Activated gamma-delta T cell treated with Interleukin-2 at 50 U/mL for 16 hours (primary cell): ENCODE results near the gene ADARB2.

ENCODE experiments used
- DNase-seq: peaks from one replicate; pipeline ENCODE4 v3.0.0-alpha.2; 2020

The ADARB2 gene

DNA sequence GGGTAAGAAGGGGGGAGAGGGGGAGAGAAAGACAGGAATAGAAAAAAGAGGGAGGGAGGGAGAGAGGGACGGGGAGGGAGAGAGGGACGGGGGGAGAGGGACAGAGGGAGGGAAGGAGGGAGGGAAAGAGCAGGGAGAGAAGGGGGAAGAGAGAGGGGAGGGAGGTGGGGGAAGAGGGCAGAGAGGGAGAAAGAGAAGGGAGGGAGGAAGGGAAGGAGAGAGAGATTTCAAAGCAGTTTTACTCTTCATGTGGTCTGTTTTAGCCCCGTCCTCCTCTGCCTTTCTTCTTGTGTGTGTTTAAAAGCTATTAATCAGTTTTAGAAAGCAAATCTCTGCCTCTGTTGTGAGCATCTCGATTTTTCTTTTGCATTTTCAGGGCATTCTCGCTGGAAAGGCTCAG is 444.2 kb downstream of the ADARB2 start:
- DNase-seq, result no peak

DNA sequence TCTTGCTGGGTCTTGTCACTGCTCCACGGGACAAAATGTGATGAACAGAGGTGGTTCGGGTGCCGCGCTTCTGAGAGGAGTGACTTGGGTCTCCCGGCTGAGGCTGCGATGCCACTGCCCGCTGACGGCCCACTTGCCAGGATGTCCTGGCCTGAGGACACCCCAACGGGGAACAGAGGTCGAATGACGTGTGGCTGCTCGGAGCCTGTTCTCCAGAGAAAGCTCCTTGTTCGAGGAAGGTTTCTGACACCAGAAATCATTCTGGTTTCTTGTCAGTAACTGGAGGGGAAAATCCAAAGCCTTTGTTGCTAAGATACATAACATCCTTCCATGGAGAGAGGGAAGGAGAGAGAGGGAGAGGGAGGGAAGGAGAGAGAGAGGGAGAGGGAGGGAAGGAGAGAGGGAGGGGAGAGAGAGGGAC is 444.7 kb downstream of the ADARB2 start:
- DNase-seq, result no peak

DNA sequence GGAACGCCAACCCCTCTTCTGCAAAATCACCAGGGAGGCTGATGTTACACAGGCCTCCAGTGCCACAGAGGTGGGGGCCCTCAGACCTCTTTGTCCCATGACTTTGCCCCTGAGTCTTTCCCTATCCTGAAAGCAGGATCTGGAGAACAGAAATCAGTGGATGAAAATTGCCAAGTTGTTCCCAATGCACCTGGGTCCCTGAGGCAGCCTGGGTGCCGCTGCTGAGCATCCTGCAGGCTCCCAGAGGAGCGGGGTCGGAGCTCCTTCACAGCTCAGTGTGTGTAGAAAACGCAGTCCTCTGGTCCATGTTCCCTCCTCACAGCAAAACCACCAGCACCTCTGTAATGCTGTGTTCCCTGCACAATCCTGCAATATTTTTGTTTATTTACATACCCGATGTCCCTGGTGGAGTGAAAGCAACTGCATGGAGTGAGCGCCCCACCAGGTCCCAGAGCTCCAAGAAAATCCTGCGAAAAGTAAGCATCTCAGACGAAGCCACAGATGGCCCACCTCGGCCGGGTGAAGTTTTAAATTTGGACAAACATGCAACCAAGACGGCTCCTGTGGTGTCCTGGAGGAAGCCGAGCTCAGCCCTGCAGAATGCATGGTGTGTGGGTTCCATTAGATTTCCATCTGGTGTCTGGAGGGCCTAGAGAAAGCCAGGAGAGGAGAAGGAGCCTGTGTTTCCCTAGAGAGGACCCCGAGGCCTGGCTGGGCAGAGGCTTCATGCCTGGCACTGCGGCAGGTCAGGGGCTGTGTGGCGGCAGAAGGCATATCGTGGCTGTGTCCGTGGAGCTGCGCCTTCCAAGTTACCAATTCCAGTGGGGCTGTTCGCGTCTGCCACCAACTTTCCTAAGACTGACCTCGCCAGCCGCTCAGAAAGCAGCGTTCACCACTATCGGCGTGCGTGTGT is 445.9 kb downstream of the ADARB2 start:
- DNase-seq, result no peak

GRCh38 chr10:1290071-1290471 is 447.3 kb downstream of the ADARB2 start:
- DNase-seq, result no peak

DNA sequence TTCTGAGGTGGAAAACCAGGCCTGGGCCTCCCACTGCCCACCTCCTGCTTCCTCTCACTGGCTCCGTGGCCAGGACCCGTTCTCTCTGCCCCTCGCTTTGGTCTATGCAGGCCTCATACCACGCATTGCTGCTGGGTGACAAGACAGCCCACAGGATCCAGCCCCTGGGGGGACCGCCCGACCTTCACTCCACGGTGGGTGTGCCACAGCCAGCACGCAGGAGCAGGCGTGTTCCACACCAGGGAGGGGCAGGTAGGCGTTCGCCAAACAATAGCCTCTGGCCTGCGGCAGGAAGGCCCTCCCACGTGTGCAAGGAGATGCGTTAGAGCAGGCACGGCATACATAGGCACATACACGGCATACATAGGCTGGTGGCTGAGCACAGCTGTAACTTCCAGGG is 447.7 kb downstream of the ADARB2 start:
- no peak for DNase-seq

- no peak for DNase-seq
Observed at GRCh38 chr10:1287971-1288401, 449.3 kb downstream of the ADARB2 start.

GRCh38 chr10:1287487-1287886 is 449.8 kb downstream of the ADARB2 start:
- no peak for DNase-seq

DNA sequence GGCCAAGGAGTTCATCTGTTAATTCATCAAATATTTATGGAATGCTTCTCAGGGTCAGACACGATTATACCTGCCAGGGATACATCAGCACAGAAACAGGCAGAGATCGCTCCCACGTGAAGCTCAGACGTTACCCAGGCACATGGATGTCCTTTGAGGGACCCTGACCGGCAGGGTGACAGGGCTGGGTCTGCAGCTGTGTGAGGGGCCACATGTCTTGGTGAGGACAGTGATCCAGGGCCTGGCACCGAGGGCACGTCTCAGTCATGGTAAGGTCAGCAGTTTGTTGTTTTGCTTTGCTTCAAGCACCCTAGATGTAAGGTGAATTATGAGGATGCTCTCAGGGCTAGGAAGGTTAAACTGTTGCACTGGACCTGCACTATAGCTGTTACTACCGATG is 453.2 kb downstream of the ADARB2 start:
- no peak for DNase-seq

- no peak for DNase-seq
Observed at GRCh38 chr10:1281405-1281782, 455.9 kb downstream of the ADARB2 start.

DNA sequence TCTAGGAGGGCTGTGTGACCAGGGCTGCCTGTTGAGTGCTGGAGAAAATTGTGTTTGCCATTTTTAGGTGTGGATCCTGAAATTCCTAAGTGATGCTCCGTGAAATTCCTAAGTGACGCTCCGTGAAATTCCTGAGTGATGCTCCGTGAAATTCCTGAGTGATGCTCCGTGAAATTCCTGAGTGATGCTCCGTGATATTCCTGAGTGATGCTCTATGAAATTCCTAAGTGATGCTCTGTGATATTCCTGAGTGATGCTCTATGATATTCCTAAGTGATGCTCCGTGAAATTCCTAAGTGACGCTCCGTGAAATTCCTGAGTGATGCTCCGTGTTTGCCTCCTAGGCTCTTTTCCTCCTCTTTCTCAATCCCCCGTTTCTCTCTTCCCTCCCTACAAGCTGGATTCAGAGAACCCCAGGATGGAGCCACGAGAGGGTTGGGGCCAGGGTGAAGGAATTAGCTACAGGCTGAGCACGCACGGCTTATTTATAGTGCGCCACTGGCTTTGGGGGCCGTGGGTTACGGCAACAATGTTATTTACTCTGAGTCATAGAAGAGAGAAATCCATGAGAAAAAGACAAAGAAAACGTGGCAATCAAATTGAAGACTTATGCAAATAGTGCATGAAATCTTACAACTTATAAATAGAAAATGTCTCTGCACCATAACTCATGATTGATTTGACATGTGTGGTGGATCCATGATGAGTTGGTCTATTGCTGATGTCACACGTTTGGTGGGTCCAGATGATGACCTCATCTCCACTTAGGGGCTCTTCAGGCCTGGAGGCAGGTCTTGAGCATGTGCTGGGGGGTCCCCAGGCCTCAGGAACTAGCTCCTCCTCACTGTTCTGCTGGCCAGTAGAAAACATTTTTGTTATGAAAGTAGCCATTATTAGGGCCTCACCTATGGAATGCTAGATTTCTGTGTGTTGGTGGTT is 456.6 kb downstream of the ADARB2 start:
- DNase-seq, result no peak

- no peak for DNase-seq
Observed at GRCh38 chr10:1278306-1278705, 459.0 kb downstream of the ADARB2 start.

DNA sequence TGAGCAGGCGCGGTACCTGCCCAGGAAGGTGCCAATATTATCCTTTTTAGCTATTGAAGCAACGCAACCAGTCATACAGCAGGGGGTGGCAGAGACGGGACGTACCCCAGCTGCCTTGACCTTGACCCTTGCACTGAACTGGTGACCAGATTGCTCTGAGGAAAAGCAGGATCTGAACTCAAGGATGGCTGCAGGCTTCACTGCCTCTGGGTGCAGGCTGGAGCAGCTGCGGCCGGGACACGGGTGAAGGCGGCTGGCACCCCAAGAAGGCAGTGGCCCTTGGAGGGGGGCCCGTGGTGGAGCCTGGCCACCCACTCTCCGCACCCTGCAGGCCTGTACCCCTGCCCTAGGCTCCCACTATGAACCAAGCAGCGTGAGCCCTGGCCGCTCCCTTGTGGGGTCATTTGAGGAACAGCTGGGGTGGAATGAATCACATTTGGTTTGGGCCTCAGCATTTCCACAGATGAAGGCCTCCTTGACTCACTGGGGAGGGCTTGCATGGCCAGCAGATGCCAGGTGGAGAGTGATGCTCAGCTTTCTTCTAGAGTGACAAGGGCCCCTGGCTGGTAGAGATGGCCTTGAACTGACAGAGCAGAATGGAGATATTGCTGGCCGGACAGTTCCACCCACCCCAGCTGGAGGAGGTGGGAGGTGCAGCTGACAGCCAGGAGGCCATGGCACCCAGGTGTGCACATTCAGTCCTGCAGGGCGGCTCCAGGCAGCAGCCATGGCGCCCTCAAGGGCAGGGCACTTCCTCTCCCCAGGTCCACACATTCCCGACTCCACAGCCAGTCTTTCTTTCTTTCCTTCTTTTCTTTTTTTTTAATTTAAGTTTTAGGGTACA is 462.4 kb downstream of the ADARB2 start:
- DNase-seq, result no peak

- DNase-seq, result no peak
Observed at GRCh38 chr10:1274111-1274661, 463.1 kb downstream of the ADARB2 start.

GRCh38 chr10:1273372-1274105 is 463.8 kb downstream of the ADARB2 start:
- DNase-seq, result no peak

DNA sequence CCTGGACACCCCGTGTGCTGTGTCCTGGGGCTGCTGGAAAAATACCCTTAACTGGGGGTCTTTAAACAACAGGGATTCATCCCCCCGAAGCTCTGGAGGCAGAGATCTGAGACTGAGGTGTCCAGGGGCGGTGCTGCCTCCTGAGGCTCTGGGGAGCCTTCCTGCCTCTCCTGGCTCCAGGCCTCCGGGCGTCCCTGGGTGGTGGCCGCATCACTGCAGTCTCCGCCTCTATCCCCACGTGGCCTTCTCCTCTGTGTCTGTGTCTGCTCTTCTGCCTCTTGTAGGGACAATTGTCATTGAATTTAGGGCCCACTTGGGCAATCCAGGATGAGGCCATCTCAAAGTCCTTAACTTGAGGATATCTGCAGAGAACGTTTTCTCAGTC is 464.6 kb downstream of the ADARB2 start:
- DNase-seq, result no peak

GRCh38 chr10:1272079-1272776 is 465.1 kb downstream of the ADARB2 start:
- no peak for DNase-seq

- DNase-seq, result no peak
Observed at GRCh38 chr10:1270906-1271305, 466.4 kb downstream of the ADARB2 start.

DNA sequence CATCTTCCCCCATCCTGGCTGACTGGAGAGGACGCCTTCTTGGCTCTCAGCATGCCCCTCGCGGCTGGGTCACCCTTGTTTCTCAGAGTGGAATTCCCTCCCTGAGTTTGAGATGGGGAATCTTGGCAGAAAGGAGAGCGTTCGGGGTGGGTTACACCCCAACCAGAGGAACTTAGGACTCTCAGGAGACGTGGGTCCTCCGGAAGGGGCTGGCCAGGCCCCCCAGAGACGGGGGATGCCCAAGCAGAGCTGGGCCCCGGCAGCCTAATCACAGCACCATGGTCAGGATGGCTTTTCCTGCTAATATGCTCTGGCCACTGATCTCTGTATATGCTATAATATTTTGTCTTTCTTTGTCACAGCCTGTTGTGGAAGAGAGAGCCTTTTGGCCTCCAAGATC is 466.8 kb downstream of the ADARB2 start:
- DNase-seq, result no peak

DNA sequence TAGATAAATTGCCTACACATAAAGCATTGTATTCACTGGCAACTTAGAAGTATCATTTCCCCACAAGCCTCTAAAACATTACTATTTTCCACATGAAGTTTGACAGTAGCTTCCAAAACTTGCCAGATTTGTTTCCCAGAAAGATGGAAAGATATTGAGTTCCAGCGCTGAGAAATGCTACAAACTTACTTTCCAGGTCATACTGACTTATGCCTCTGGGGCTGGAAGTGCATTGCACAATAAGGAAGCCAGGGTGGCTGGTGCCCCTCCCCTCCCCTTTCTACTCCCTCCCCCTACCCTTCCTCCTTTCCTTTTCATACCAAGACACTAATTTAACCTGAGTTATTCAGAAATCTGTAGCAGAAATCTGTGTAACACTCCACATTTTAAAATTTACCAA is 468.5 kb downstream of the ADARB2 start:
- DNase-seq, result no peak

GRCh38 chr10:1267568-1267967 is 469.8 kb downstream of the ADARB2 start:
- DNase-seq, result no peak

DNA sequence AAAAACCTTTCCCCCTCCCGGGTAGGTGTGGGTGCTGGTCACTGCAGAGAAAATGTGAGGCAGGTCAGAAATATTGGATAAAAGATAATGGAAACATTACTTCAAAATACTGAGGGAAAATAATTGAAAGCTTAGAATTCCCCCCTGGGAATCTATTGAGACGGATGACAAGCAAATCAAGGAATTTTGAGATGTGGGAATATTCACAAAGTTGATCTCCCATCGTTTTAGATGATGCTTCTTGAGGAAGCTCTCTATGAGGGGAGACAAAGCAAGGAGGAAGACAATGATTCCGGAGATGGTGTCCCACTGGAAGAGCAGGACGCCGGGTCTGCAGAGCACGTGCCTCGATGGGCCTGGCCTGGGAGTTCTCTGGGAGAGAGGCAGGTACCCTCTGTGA is 470.2 kb downstream of the ADARB2 start:
- no peak for DNase-seq
